GM03348 (cell line): ENCODE data around the gene FGFR2.

Source experiments
- DNase-seq: peaks from one replicate; pipeline ENCODE4 v3.0.0; 2012; ENCODE audit warnings: low spot score

The FGFR2 gene

GRCh38 chr10:121610798-121611323 is 12.6 kb upstream of the FGFR2 start:
- no peak for DNase-seq

DNA sequence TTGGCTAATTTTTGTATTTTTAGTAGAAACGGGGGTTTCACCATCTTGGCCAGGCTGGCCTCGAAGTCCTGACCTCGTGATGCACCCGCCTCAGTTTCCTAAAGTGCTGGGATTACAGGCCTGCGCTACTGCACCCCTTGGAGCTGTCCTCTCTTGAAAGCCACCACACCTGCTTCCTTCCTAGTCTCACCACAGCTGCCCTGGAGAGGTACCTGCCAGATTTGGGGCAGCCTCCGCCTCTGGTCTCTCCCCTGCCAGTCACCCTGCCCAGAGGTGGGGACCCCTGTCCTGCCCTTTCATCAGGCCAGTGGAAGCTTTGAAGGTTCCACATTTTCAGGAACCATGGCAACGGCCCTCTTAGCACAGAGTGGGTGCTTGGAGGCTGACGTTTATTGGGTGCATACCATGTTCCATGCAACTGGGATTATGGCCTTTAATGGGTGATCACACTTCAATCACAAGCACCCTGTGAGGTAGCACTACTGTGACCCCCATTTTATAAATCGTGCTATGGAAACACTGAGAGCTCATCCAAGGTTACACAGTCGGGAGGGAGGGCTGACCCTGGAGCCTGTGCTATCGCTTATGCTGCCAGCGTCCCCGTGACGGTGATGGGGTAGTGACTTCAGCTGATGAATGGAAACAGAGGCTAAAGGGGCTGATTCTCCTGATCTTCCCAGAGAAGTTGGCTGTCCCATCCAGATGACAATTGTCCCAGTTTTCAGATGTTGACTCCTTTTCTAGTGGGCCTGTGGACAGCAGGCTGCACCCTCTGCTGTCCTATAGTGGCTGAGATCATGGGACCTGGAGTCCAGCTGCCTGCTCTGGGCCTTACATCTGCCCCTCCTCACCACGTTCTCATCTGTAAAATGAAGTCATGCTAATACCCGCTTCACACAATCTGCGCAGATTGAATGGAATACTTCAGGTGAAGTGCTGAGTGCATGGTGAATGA is 11.5 kb upstream of the FGFR2 start:
- DNase-seq: no peak

DNA sequence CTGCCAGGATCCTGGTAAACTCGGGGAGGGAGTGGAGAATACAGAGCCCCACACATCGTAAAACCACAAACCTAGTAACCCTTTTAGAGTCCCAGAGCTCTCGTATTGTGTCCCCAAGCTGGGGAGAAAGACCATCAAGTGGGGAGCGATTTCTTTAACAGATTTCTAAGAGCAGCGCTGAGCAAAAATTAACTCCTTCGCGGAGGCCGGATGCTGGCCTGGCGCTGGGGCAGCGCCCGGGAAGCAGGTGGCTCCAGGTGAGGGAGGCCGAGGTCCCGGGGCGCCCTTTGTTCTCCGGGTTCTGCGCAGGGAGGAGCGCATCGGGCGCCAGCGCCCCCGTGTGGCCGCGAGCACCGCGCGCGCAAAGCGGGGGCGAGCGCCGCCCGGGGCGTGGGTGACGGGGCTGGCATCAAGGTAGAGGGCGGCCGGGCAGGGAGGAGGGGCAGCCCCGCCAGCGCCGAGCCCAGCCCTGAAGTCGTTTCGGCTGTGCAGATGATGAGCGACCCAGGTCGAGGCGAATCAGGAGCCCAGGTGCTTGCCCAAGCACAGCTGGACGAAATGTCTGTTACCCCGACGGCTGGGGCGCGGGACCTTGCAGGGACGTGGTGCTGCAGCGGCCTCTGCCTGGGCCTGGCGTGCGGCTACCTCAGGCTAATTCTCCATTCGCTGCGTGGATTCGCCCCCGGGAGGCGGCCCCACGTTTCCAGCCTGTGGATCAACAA is 10.4 kb upstream of the FGFR2 start:
- DNase-seq: peak; percentile 83

DNA sequence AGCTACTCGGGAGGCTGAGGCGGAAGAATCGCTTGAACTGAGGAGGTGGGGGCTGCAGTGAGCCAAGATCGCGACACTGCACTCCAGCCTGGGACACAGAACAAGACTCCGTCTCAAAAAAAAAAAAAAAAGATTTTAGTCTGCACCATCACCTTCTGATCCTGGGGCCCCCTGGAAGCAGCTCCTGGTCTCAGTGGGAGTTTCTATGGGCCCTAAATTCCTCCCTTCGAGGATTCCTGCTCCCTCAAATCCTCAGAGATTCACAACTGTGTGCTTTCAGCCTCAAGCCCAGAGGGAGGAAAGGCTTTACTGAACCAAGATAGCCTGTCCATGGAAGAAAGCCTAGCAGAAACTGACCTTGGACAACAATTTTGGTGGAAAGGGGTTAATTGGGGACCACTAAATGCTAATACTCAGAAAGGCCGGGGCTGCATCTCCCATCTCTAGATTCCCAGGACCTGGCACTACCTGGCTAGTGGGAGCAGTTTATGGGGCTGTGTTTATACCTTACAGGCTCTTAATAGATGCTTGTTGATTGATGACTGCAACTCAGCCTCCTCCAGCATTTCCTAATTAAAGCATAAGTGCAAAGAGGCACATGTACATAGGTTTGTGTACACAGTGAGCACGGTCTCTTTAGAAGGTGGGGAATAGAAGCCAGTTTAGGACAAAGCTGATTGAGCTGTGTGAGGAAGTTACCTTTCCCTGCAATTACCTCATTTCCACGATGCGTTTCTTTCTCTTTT is 9.2 kb upstream of the FGFR2 start:
- DNase-seq: no peak

DNA sequence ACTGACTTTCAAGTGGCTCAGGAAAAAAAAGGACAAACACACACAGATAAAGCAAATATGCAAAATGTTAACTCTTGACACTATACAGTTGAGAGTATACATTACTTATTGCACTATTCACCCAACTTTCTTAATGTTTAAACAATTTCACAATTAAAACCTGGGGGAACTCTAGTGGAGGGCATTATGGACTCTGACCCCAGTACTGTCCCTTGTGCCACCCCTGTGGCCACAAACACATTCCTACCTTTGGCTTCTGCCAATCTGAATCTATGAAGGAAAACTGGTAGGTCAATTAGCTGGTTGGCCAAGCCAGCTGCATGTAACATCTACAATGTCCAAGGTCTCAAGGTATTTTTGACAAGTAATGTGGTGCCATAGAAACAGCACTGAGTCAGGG is 7.5 kb upstream of the FGFR2 start:
- no peak for DNase-seq

- no peak for DNase-seq
Measured at GRCh38 chr10:121601458-121601857, 3.2 kb upstream of the FGFR2 start.

GRCh38 chr10:121600611-121601010 is 2.4 kb upstream of the FGFR2 start:
- DNase-seq: no peak

DNA sequence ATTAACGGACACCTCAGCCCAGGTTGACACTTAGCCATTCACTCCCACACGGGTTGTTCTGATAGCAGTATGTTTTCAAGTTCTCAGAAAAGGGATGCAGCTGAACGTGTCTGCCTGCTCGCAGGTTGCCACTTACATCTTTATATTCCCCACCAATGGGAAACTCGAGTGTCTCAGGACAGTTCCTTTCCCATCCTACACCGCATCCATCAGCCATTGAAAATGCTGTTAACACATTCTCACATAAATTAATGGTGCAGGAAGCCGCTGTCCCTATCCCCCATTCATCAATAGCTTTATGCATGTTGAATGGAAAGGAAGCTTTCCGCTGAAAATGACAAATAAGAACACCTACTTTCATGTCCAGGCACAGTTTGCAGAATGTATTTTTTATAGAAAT is 1.7 kb upstream of the FGFR2 start:
- DNase-seq: no peak

- DNase-seq: peak; percentile 31
Measured at GRCh38 chr10:121597504-121598262, 561 bp downstream of the FGFR2 start.

DNA sequence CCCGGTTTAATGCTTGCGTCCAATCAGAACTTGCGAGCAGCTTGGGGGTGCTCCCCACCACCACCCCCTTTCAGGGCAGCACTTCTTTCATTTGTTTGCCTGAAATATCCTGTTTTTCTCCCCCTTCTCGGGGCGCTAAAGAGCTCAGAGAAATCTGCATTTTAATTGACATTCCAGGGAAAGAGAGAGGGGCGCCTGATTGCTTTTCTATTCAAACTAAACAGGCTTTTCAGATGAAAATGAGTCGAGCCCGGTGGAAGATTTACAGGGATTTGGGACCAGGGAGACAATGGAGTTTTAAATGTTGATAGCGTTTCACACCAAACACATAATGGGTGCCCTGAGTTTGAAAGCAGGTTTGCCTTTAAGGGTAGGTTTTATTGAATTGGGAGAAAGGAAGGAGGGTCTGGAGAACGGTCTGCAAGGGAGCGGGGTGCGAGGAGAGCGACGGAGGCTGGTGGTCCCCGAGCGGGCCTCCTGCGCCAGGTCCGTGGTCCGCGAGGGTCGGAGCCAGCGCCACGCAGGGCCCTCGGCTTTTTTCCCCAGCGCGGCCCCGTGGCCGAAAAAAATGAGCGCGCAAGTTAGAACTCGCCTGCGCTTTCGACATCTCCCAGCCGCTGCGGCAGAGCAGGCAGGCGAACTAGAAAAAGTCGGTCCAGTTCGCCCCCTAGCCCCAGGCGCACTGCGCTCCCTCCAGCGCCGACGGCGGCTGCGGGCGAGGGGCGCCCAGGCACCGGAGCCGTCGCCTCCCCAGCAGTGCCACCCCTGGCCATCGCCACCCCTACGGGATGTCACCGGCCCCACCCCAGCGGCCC is 1.3 kb downstream of the FGFR2 start:
- DNase-seq: peak; percentile 37

DNA sequence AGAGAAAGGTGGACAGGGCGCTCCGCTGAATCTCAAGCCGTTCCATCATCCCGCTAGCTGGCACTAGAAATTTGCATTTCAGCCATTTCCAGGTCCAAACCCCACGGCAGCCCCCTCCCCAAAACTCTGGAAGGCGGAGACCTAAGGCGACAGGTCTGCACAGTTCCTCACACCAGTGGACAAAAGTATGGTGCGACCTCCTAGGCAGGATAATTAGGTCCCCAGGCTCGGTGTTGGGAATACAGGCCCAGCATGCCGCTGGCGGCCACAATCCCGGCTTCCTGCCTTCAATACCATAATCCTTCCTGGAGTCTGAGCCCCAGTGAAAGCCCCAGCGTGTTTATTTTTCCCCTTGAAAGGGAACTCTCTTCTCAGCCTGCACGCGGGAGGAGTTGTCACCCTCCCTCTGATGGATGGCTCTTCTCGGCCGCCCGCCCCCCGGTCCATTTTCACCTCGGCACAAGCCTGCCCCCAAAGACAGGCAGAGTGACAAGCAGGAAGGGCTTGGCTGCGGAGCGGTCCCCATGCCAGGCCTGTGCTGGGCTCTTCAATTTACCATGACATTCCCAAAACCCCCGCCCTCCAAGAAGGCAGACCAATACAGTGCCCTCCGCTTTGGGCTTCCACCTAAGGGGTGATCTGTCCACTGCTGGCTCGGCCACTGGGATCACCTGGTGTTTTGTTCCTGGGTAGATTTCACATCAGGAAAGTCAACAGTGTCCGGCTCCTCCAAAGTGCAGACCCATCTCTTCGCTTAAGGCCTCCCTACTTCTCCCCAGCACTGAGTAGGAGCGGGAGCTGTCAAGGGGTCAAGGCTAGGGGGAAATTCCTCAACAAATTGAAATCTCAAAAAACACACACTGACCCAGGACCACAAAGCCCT is 2.2 kb downstream of the FGFR2 start:
- DNase-seq: no peak

DNA sequence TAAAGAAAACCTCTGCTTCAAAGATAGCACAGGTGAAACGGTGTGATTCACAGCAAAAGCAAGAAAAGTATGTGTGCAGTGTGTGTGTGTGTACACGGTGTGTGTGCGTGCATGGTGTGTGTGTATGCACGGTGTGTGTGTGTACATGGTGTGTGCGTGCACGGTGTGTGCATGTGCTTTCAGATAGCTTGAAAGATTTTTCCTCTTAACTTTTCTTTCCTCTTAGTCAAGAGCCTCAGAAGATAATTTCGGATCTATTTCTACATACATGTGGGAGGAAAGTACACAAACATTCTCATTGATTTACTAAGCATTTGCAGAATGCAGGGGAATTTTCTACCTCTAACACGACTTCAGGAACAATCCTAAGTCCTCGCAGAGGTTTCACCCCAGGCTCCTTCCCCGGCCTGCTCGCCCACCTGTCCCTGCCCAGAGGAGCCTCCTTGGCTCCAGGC is 2.9 kb downstream of the FGFR2 start:
- no peak for DNase-seq

DNA sequence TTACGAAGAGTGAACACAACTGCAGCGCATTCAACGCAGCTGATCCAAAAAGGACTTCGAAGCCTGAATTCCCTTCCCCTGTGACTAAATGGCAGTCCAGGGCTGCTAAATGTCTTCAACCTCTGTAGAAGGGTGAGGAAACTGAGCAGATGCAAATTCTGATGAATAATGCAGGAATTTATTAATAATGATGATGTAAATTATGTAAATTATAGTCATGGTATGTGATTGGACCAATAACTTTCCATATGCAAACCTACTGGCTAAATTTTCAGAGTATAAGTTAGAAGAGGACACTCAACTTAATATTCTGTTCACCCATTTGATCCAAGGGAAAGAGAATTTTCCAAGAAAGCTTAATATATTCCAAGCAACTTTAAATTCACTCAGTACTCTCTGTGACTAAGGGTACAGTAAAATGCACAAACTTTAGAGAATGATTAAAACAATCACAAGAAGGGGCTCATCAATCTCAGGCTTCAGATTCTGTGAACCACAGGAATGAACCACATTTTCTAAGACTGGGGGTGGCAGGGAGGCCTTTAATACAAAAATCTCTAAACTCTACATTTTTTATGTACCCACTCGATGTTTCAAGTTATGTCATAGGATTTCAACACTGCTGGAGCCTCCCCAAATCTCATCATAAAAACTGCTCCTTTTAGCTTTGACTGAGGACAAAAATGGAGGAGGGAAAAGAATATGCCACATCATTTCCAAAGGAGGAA is 3.5 kb downstream of the FGFR2 start:
- DNase-seq: peak; percentile 62

GRCh38 chr10:121594076-121594475 is 4.2 kb downstream of the FGFR2 start:
- no peak for DNase-seq

DNA sequence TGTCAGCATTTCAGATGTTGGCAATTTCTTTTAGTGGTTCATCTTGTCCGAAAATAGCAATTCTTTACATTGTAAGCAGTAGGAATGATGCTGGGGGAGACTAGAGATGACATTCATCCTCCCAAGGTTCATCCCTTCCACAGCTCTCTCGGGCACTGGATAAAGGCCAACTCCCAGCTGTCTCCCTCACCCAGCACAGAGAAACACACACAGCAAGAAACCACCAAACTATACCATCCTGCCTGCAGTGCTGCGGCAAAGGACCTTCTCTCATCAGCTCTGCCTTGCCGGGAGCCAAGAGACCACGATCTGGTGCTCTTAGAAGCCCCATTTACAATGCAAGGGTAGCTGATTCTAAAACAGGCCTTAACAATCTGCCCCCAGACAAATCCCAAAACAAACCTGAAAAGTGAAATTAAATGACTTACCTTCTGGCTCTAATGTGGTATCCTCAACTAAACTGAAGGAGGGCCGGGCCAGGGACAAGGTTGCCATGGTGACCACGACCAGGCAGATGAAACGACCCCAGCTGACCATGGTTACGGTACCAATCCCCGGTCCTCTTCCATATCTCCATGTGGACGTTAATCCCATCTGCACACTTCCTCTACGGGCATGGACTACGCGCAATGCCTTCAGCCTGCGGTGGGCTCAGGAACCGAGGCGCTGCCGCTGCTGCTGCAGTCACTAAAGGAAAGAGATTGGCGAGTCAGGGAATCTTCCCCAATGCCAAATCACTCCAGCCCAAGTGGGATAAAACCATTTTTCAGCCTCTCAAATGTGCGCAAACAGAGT is 4.8 kb downstream of the FGFR2 start:
- DNase-seq: no peak

DNA sequence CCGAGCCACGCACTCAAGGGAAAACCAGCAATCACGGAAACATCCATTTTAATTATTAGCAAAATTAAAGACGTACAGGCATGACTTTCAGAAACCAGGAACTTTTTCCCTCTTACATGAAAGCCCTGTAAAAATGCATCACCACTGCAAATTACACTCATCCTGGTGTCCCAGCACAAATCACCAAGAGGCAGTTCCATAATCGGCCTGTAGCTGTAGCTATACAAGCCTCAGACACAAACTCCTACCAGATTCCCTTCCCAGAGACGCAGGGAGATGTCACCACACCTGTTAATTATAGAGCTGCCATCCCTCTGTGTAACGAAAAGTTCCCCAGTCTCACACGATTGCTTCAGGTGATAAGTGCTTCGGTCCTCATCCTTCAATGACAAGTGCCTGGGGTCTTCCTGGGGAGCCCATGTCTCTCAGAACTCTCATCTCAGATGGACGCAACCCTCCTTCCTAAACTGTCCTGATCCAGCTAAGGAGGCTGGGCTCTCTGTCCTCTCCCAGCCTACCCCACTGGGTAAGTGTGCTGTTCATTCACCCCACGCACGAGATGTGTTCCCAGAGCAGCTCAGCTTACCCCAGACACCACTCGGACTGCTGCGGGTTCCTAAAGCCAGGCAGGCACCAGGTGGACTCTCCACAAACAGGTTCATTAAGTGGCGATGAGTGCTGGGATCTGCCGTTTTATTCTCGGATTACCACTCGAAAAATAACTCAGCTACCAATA is 5.9 kb downstream of the FGFR2 start:
- no peak for DNase-seq

DNA sequence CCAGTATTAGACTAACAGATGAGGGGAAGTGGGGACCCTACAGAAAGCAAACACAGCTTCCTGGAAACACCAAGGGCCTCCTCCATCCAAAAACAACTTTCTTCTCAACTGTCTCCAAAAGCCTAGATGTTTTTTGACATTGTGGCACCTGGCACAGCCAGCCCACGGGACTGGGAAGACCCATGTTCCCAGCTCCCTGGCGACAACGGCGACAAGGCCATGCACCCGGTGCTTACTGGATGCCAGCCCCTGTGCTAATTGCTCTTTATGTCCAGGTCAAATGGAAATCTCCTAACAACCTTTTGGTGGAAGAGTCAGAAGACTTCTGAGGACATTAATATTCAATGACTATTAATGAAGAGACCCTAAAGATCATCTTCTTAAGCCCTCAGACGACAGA is 7.1 kb downstream of the FGFR2 start:
- DNase-seq: no peak
